ENCODE results near the gene PSMD9.
"Not testable (repeated sequence)": the region's sequence is repeated elsewhere in the genome, so short reads cannot be mapped to it uniquely, and the experiment has no call there.

The PSMD9 gene

GRCh38 chr12:121888478-121889273, at the start of gene PSMD9:
Gene PSMD9 (plus strand): TSS chr12:121888790. CDS start chr12:121888857, 67 bp downstream.
- peak; percentile 93 for DNase-seq

GRCh38 chr12:121839106-121839992, 49.2 kb upstream of the PSMD9 start:
- peak; percentile 90 for DNase-seq

GRCh38 chr12:121839993-121840761, 48.4 kb upstream of the PSMD9 start:
- DNase-seq = no peak

- no peak for DNase-seq
Observed at GRCh38 chr12:121843236-121843982, 45.2 kb upstream of the PSMD9 start.

- DNase-seq = no peak
Observed at GRCh38 chr12:121845701-121846100, 42.9 kb upstream of the PSMD9 start.

GRCh38 chr12:121849211-121849610, 39.4 kb upstream of the PSMD9 start:
- DNase-seq = no peak

- no peak for DNase-seq
Observed at GRCh38 chr12:121849665-121850064, 38.9 kb upstream of the PSMD9 start.

- DNase-seq = not testable (repeated sequence)
Observed at GRCh38 chr12:121852392-121852791, 36.2 kb upstream of the PSMD9 start.

- DNase-seq = no peak
Observed at GRCh38 chr12:121857322-121858246, 31.0 kb upstream of the PSMD9 start.

GRCh38 chr12:121858318-121858661, 30.3 kb upstream of the PSMD9 start:
- no peak for DNase-seq

- no peak for DNase-seq
Observed at GRCh38 chr12:121858662-121859572, 29.7 kb upstream of the PSMD9 start, which contains the start of gene HPD. Gene HPD (minus strand): TSS chr12:121858859. CDS start chr12:121858823, 36 bp downstream.

- no peak for DNase-seq
Observed at GRCh38 chr12:121860257-121860656, 28.3 kb upstream of the PSMD9 start.

- not testable (repeated sequence) for DNase-seq
Observed at GRCh38 chr12:121860699-121861098, 27.9 kb upstream of the PSMD9 start.

GRCh38 chr12:121861636-121862254, 26.8 kb upstream of the PSMD9 start:
- no peak for DNase-seq

- no peak for DNase-seq
Observed at GRCh38 chr12:121866331-121866730, 22.3 kb upstream of the PSMD9 start.

GRCh38 chr12:121869229-121869628, 19.4 kb upstream of the PSMD9 start:
- DNase-seq = not testable (repeated sequence)

- no peak for DNase-seq
Observed at GRCh38 chr12:121871467-121871866, 17.1 kb upstream of the PSMD9 start.

- DNase-seq = peak; percentile 21
Observed at GRCh38 chr12:121872546-121873215, 15.9 kb upstream of the PSMD9 start.

- no peak for DNase-seq
Observed at GRCh38 chr12:121873216-121873569, 15.4 kb upstream of the PSMD9 start.
